GM12873 (cell line): ENCODE data around the gene TP53AIP1.

Source experiments
- CTCF ChIP-seq: IDR thresholded peaks from 2 replicates; pipeline ENCODE4 v1.5.1; 2012; ENCODE audit warnings: low read depth, mild to moderate bottlenecking, moderate library complexity, low read length, control low read depth; ENCODE audit not compliant: insufficient read depth; ENCODE audit errors: missing control alignments

Gene TP53AIP1

GRCh38 chr11:128911239-128911638, 31.4 kb downstream of the TP53AIP1 start:
- TF ChIP-seq CTCF = no peak

DNA sequence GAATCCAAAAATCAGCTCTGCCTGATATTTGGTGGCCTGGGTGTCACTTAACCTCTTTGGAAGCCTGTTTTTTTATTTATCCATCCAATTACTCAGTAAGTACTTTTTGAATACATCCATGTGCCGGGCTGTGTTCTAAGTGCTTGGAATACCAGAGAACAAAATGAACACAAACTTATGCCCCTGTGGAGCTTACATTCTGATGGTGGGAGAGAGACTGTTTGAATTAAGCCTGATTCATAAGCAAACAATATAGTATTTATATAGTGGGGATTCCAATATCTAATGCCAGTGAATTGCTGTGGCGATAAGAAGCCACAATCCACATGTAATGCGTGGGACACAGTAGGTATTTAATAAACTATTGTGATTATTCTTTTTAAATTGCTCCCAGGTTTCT, 32.1 kb downstream of the TP53AIP1 start:
- TF ChIP-seq CTCF = no peak

- no peak for TF ChIP-seq CTCF
Observed at GRCh38 chr11:128909438-128910125, 33.1 kb downstream of the TP53AIP1 start.

DNA sequence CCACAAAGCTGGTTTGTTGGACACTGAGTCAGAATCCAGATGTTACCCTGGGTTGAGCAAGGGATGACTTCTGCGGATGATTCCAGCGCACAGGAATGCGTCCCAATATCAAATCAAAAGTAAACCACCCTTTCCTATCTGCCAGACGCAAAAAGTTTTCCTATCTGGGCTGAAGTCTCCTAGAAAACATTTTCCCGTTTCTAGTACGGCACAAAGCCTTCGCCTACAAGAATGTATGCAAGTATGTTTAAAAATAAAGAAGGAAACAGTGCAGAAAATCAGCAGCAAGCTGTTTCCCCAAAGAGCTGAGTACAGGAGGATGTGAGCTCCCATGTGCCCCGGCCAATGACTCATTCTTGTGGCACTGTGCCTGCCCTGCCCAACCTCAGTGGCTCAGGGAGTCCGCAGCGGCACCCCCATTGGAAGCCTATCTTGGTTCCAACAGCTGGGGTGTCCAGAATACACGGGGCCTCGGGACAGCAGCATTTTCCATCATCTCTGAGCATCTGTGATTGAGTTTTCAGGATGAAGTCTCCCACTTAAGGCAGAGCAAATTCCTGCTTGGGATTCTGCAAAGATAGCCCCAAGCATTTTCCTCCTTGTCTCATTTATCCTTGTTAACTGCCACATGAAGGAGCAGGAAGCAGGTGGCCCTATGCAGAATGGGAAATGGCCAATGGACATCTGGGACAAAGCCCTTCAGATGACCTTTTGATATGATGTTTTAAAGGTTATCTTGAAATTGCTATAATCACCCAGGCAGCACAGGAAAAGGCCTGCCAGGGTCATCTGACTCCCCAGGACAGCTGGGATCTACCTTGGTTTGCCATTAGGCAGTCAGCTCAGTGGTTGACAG, 34.1 kb downstream of the TP53AIP1 start:
- no peak for TF ChIP-seq CTCF

GRCh38 chr11:128907585-128907984, 35.1 kb downstream of the TP53AIP1 start:
- no peak for TF ChIP-seq CTCF

GRCh38 chr11:128906185-128907050, 36.3 kb downstream of the TP53AIP1 start:
- no peak for TF ChIP-seq CTCF
